Measurements from ENCODE around the gene ZNF207. TPM values are rescaled to one million over a fixed set of nuclear protein-coding genes. Genes with fewer than 3 reads are reported as not detected.

ZNF207 gene
- total RNA-seq, 2 experiments from 2014 or later, result 252 to 262 TPM

- Mint-ChIP-seq H3K9me3 (no peaks in the 10 kb centered on the region), H3K27ac (no peak overlapping the region), H3K36me3 (ENCODE audit: low read depth) (no peaks in the 10 kb centered on the region), H3K4me1 (ENCODE audit: low read depth) (no peaks in the 10 kb centered on the region), H3K4me3 (no peak overlapping the region), H3K27me3 (no peaks in the 10 kb centered on the region)
- DNase-seq (no peak), ATAC-seq (ENCODE audit: poor library complexity) (no peak)
- Histone ChIP-seq H3K9me3 (ENCODE audit: control insufficient read depth in 1 of 2, insufficient read depth in 1 of 2, low read length in 2 of 2) (no peaks in the 10 kb centered on the region), H3K36me3 (ENCODE audit: insufficient read depth, low read length) (no peaks in the 10 kb centered on the region), H3K4me1 (ENCODE audit: insufficient read depth, low read length) (no peaks in the 10 kb centered on the region), H3K4me3 (ENCODE audit: low read length) (no peak overlapping the region), H3K27me3 (ENCODE audit: control insufficient read depth in 1 of 2, insufficient read depth in 2 of 2, low read length in 2 of 2) (no peaks in the 10 kb centered on the region), H3K27ac (ENCODE audit: low read depth in 1 of 2, low read length in 2 of 2) (no peak overlapping the region)
- no peak for TF ChIP-seq CTCF (IDR thresholded peaks at IDR 0.05)
- POLR2A ChIA-PET, result no interaction called here
- intact Hi-C loops (cut with DNase I, micrococcal nuclease), result no loop called here
- CTCF ChIA-PET, result no interaction called here
Observed at GRCh38 chr17:32303781-32304288, 46.1 kb upstream of the ZNF207 start.

- CTCF ChIA-PET, result no interaction called here
Observed at GRCh38 chr17:32305049-32305448, 44.9 kb upstream of the ZNF207 start.

GRCh38 chr17:32307658-32308057, 42.3 kb upstream of the ZNF207 start:
- TF ChIP-seq CTCF (IDR thresholded peaks at IDR 0.05), result no peak
- Mint-ChIP-seq H3K9me3 (no peaks in the 10 kb centered on the region), H3K27me3 (peaks cover 5% of the 10 kb centered on the region), H3K27ac (no peak overlapping the region), H3K4me3 (no peak overlapping the region), H3K36me3 (ENCODE audit: low read depth) (no peaks in the 10 kb centered on the region), H3K4me1 (ENCODE audit: low read depth) (no peaks in the 10 kb centered on the region)
- no peaks in the 10 kb centered on the region for H3K9me3 ChIP-seq (ENCODE audit: control insufficient read depth in 1 of 2, insufficient read depth in 1 of 2, low read length in 2 of 2)
- H3K27me3 ChIP-seq (ENCODE audit: control insufficient read depth in 1 of 2, insufficient read depth in 2 of 2, low read length in 2 of 2), result no peaks in the 10 kb centered on the region
- CTCF ChIA-PET, result no interaction called here
- H3K4me1 ChIP-seq (ENCODE audit: insufficient read depth, low read length), result no peaks in the 10 kb centered on the region
- ATAC-seq (ENCODE audit: poor library complexity) (no peak), DNase-seq (no peak)
- intact Hi-C loops (cut with DNase I, micrococcal nuclease), result no loop called here
- H3K36me3 ChIP-seq (ENCODE audit: insufficient read depth, low read length), result no peaks in the 10 kb centered on the region
- no peak overlapping the region for H3K27ac ChIP-seq (ENCODE audit: low read depth in 1 of 2, low read length in 2 of 2)
- H3K4me3 ChIP-seq (ENCODE audit: low read length), result no peak overlapping the region
- POLR2A ChIA-PET, result no interaction called here

More at GRCh38 chr17:32305049-32305448, 44.9 kb upstream of the ZNF207 start:
- POLR2A ChIA-PET, result no interaction called here
- H3K4me1 ChIP-seq (ENCODE audit: insufficient read depth, low read length), result no peaks in the 10 kb centered on the region
- no peaks in the 10 kb centered on the region for H3K4me1 Mint-ChIP-seq (ENCODE audit: low read depth)
- ATAC-seq (ENCODE audit: poor library complexity), result no peak
- no peaks in the 10 kb centered on the region for H3K9me3 ChIP-seq (ENCODE audit: control insufficient read depth in 1 of 2, insufficient read depth in 1 of 2, low read length in 2 of 2)
- no peak overlapping the region for H3K27ac ChIP-seq (ENCODE audit: low read depth in 1 of 2, low read length in 2 of 2)
- H3K36me3 Mint-ChIP-seq (ENCODE audit: low read depth), result no peaks in the 10 kb centered on the region
- no peaks in the 10 kb centered on the region for H3K36me3 ChIP-seq (ENCODE audit: insufficient read depth, low read length)
- TF ChIP-seq CTCF (IDR thresholded peaks at IDR 0.05), result no peak
- no peaks in the 10 kb centered on the region for H3K27me3 Mint-ChIP-seq
- H3K27ac Mint-ChIP-seq, result no peak overlapping the region
- H3K4me3 Mint-ChIP-seq, result no peak overlapping the region
- no peaks in the 10 kb centered on the region for H3K9me3 Mint-ChIP-seq
- no peaks in the 10 kb centered on the region for H3K27me3 ChIP-seq (ENCODE audit: control insufficient read depth in 1 of 2, insufficient read depth in 2 of 2, low read length in 2 of 2)
- DNase-seq, result no peak
- H3K4me3 ChIP-seq (ENCODE audit: low read length), result no peak overlapping the region
- intact Hi-C loops (cut with DNase I, micrococcal nuclease), result no loop called here

All from CD4-positive, alpha-beta T cell (primary cell).